HepG2 (cell line): Measurements from ENCODE around the gene RPAP2. TPM values are rescaled to one million over a fixed set of nuclear protein-coding genes. Genes with fewer than 3 reads are reported as not detected.

Source experiments
- CREM ChIP-seq, 2 experiments: sonication (generic) in 1 of 2; formaldehyde crosslinking in 1 of 2; IDR thresholded peaks; 2 replicates each; pipeline versions ENCODE4 v1.4.0 to v1.6.1; 2016 to 2020; ENCODE audit warnings: antibody characterized with exemption in 1 of 2, mild to moderate bottlenecking in 1 of 2, missing genetic modification reagents in 1 of 2
- EZH2 ChIP-seq: conservative IDR thresholded peaks from 2 replicates; pipeline ENCODE4 v1.6.1; 2012; ENCODE audit warnings: mild to moderate bottlenecking, low read depth, low read length, moderate library complexity
- KLF13 ChIP-seq: sonication (generic); formaldehyde crosslinking; IDR thresholded peaks from 2 replicates; pipeline ENCODE4 v1.4.0; 2020; ENCODE audit warnings: mild to moderate bottlenecking, missing genetic modification reagents
- MTF2 ChIP-seq: sonication (generic); formaldehyde crosslinking; IDR thresholded peaks from 2 replicates; pipeline ENCODE4 v1.5.0; 2020; ENCODE audit warnings: missing genetic modification reagents, borderline replicate concordance
- NFAT5 ChIP-seq: sonication (generic); formaldehyde crosslinking; IDR thresholded peaks from 2 replicates; pipeline ENCODE4 v1.4.0; 2020; ENCODE audit warnings: missing genetic modification reagents
- PLSCR1 ChIP-seq: sonication (generic); formaldehyde crosslinking; IDR thresholded peaks from 2 replicates; pipeline ENCODE4 v1.5.0; 2020; ENCODE audit warnings: missing genetic modification reagents, mild to moderate bottlenecking, borderline replicate concordance
- RFXANK ChIP-seq: IDR thresholded peaks from 2 replicates; pipeline ENCODE4 v1.6.1; 2016
- TAF1 ChIP-seq: sonication (generic); formaldehyde crosslinking; IDR thresholded peaks from 2 replicates; pipeline ENCODE4 v1.4.0; 2020; ENCODE audit warnings: missing genetic modification reagents
- TBL1XR1 ChIP-seq: fragments of 150-350 bp; IDR thresholded peaks from 2 replicates; pipeline ENCODE4 v1.6.1; 2014; ENCODE audit warnings: borderline replicate concordance, low read length; ENCODE audit not compliant: partially characterized antibody
- ZNF12 ChIP-seq: sonication (generic); formaldehyde crosslinking; IDR thresholded peaks from 2 replicates; pipeline ENCODE4 v1.5.0; 2020; ENCODE audit warnings: missing genetic modification reagents
- ZNF264 ChIP-seq: sonication (generic); formaldehyde crosslinking; IDR thresholded peaks from 2 replicates; pipeline ENCODE4 v1.4.0; 2020; ENCODE audit warnings: missing genetic modification reagents
- ZNF572 ChIP-seq: sonication (generic); formaldehyde crosslinking; IDR thresholded peaks from 2 replicates; pipeline ENCODE4 v1.5.1; 2020; ENCODE audit warnings: mild to moderate bottlenecking, missing genetic modification reagents
- ZNF598 ChIP-seq: sonication (generic); formaldehyde crosslinking; IDR thresholded peaks from 2 replicates; pipeline ENCODE4 v1.5.1; 2020; ENCODE audit warnings: mild to moderate bottlenecking, missing genetic modification reagents, borderline replicate concordance
- ZNF652 ChIP-seq: IDR thresholded peaks from 2 replicates; pipeline ENCODE4 v1.6.1; 2016; ENCODE audit warnings: low read depth, borderline replicate concordance
- ZNF800 ChIP-seq: sonication (generic); formaldehyde crosslinking; IDR thresholded peaks from 2 replicates; pipeline ENCODE4 v1.4.0; 2020; ENCODE audit warnings: missing genetic modification reagents
- ZNF883 ChIP-seq: sonication (generic); formaldehyde crosslinking; IDR thresholded peaks from 2 replicates; pipeline ENCODE4 v1.5.1; 2020; ENCODE audit warnings: mild to moderate bottlenecking, missing genetic modification reagents; ENCODE audit errors: not compliant biosample characterization
- polyA plus RNA-seq, 8 experiments: library from polyadenylated mRNA; depleted of rRNA in 3 of 8; stranded (reverse) in 7 of 8; unstranded in 1 of 8; fragments of >200 nt; fragmentation: Illumina TruSeq in 4 of 8; extraction: Trizol in 4 of 8; gene quantifications; 2 replicates each; pipeline versions ENCODE4 v1.2.1 to v1.2.3, GENCODE V29; 2011 to 2016; ENCODE audit warnings: low read depth in 4 of 8, missing spikeins in 1 of 8, mixed read lengths in 1 of 8; ENCODE audit not compliant: insufficient read depth in 1 of 8
- total RNA-seq, 5 experiments: library from RNA; depleted of rRNA; stranded (reverse); fragments of >200 nt; fragmentation: Illumina TruSeq; extraction: Trizol; gene quantifications; 2 replicates each; pipeline ENCODE4 v1.2.3, GENCODE V29; 2016; ENCODE audit warnings: low read depth in 1 of 5
- TF ChIP-seq, protein P1 (sequence below): sonication (generic); formaldehyde crosslinking; IDR thresholded peaks from 2 replicates; pipeline ENCODE4 v1.4.0; 2020; ENCODE audit warnings: missing genetic modification reagents, borderline replicate concordance
- TF ChIP-seq, protein P2 (sequence below): sonication (generic); formaldehyde crosslinking; IDR thresholded peaks from 2 replicates; pipeline ENCODE4 v1.4.0; 2020; ENCODE audit warnings: missing genetic modification reagents
- TF ChIP-seq, protein P3 (sequence below): IDR thresholded peaks from 2 replicates; pipeline ENCODE4 v1.6.1; 2012; ENCODE audit warnings: inconsistent platforms

RPAP2 gene
- total and polyA plus RNA-seq, 2 of the 13 experiments (the other 11 are each of a cell fraction or from before 2014, with no cell fraction given) = 10.0 to 34.8 TPM

DNA sequence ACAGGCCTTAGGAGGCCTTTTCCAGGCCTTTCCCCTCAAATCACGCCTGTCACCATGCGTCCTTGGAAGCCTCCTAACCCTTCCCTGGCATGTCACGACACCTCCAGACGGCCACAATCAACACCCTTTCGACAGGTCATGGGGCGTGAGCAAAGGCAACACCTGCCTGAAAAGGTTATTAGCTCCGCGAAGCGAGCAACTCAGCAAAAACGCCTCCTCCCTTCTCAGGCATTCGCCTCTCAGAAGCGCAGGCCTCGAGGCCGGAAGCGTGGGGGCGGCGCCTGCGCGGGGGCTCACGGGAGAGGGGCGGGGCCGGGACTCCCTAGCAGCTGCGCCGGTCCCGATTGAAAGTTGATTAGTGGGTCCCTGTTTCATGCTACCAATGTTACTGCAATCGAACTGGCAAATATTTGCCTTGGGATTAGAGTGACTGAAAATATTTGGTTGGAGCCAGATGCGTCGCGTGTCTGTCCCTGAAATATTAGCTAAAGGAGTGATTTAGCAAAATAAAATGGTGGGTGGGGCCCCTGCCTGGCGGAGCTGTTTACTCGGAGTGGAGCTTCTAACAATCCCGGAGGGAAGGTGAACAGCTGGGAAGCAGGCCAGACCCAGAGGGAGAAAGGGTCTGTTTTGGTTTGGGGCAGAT is 143.0 kb downstream of the RPAP2 start (continued):
- TF ChIP-seq, protein P1, sequence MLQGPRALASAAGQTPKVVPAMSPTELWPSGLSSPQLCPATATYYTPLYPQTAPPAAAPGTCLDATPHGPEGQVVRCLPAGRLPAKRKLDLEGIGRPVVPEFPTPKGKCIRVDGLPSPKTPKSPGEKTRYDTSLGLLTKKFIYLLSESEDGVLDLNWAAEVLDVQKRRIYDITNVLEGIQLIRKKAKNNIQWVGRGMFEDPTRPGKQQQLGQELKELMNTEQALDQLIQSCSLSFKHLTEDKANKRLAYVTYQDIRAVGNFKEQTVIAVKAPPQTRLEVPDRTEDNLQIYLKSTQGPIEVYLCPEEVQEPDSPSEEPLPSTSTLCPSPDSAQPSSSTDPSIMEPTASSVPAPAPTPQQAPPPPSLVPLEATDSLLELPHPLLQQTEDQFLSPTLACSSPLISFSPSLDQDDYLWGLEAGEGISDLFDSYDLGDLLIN = 0 out of 2 replicates have a peak, but pooled peaks have one; percentile 52
- TF ChIP-seq MTF2 (CRISPR knock-in tag) (no peak; the same call in 1 of the 2 replicates), CREM (IDR thresholded peaks at IDR 0.05) (peak; percentile 51; the same call in 1 of the 2 replicates), CREM (CRISPR knock-in tag; IDR thresholded peaks at IDR 0.05) (no peak), KLF13 (no peak), ZNF800 (CRISPR knock-in tag) (0 out of 2 replicates have a peak, but pooled peaks have one; percentile 38), ZNF883 (CRISPR knock-in tag) (peak; percentile 92), RFXANK (CRISPR knock-in tag) (no peak), ZNF572 (no peak), ZNF598 (CRISPR knock-in tag) (peak; percentile 45; the same call in 1 of the 2 replicates), ZNF652 (CRISPR knock-in tag) (no peak), PLSCR1 (CRISPR knock-in tag) (no peak), EZH2 (no peak), TBL1XR1 (peak; percentile 39), NFAT5 (CRISPR knock-in tag) (no peak), TAF1 (CRISPR knock-in tag) (peak; percentile 88), ZNF264 (CRISPR knock-in tag) (peak; percentile 99), ZNF12 (peak; percentile 81)
- TF ChIP-seq, protein P2, sequence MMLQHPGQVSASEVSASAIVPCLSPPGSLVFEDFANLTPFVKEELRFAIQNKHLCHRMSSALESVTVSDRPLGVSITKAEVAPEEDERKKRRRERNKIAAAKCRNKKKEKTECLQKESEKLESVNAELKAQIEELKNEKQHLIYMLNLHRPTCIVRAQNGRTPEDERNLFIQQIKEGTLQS (CRISPR knock-in tag) = no peak
- TF ChIP-seq, protein P3, sequence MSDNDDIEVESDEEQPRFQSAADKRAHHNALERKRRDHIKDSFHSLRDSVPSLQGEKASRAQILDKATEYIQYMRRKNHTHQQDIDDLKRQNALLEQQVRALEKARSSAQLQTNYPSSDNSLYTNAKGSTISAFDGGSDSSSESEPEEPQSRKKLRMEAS = peak; percentile 91
